IMR-90 (cell line): ENCODE measurements around the gene RTBDN. TPM values are rescaled to one million over a fixed set of nuclear protein-coding genes. Genes with fewer than 3 reads are reported as not detected.

Source experiments
- ATAC-seq: fragments of 200-7000 bp; cut with Tn5 transposase; 2 replicates; pipeline ENCODE4 v1.9.1; 2020; ENCODE audit warnings: low read depth, mild to moderate bottlenecking, moderate library complexity
- BruUV-seq: library from RNA; stranded (reverse); fragments of 400-500 nt; replicated peaks from 2 replicates; lab custom pipeline; 2021; lab: Mats Ljungman, UMichigan
- CTCF ChIA-PET: fragments of 300-600 bp; formaldehyde crosslinking; extraction: SDS; loops from one replicate; lab custom pipeline; 2021; ENCODE audit warnings: antibody characterized with exemption; lab: Yijun Ruan, JAX
- POLR2A ChIA-PET: fragments of 300-600 bp; sonication (Branson Sonifier 250); formaldehyde crosslinking; loops from one replicate; lab custom pipeline; 2022; ENCODE audit warnings: antibody characterized with exemption; ENCODE audit not compliant: unreplicated experiment; lab: Charles Lee
- DNase-seq: peaks from one replicate; pipeline ENCODE4 v3.0.0; 2013
- H2AFZ ChIP-seq: replicated peaks from 2 replicates; pipeline ENCODE3; 2013; ENCODE audit warnings: low read length, mild to moderate bottlenecking; ENCODE audit not compliant: poor library complexity
- H2AK5ac ChIP-seq: 2 replicates; pipeline ENCODE4 v1.6.1; 2013; ENCODE audit warnings: low read depth, low read length, inconsistent platforms
- H2AK9ac ChIP-seq: replicated peaks from 2 replicates; pipeline ENCODE3; 2013; ENCODE audit warnings: mild to moderate bottlenecking, low read depth, low read length, moderate library complexity; ENCODE audit not compliant: poor library complexity
- H2BK120ac ChIP-seq: 2 replicates; pipeline ENCODE4 v1.6.1; 2013; ENCODE audit warnings: low read depth, low read length, inconsistent platforms
- H2BK15ac ChIP-seq: 3 replicates; pipeline ENCODE4 v1.6.1; 2013; ENCODE audit warnings: low read depth, low read length, inconsistent platforms
- H2BK20ac ChIP-seq: 2 replicates; pipeline ENCODE4 v1.6.1; 2013; ENCODE audit warnings: low read depth, mild to moderate bottlenecking, inconsistent platforms, low read length, moderate library complexity
- H2BK5ac ChIP-seq: 2 replicates; pipeline ENCODE4 v1.6.1; 2013; ENCODE audit warnings: mild to moderate bottlenecking, low read depth, low read length, inconsistent platforms; ENCODE audit not compliant: poor library complexity, severe bottlenecking
- H3K14ac ChIP-seq: replicated peaks from 2 replicates; pipeline ENCODE4 v1.6.1; 2013; ENCODE audit warnings: low read depth, low read length, inconsistent platforms
- H3K18ac ChIP-seq: 2 replicates; pipeline ENCODE4 v1.6.1; 2013; ENCODE audit warnings: low read depth, low read length, control low read depth
- H3K23ac ChIP-seq: 2 replicates; pipeline ENCODE4 v1.6.1; 2013; ENCODE audit warnings: low read depth, low read length, inconsistent platforms
- H3K27ac ChIP-seq: 2 replicates; pipeline ENCODE4 v1.5.1; 2013; ENCODE audit warnings: mild to moderate bottlenecking, control low read depth, low read length; ENCODE audit not compliant: insufficient read depth
- H3K27me3 ChIP-seq: 2 replicates; pipeline ENCODE4 v1.6.1; 2013; ENCODE audit warnings: low read length; ENCODE audit not compliant: control insufficient read depth, insufficient read depth
- H3K36me3 ChIP-seq: 2 replicates; pipeline ENCODE4 v1.6.1; 2013; ENCODE audit warnings: low read length, mixed read lengths; ENCODE audit not compliant: control insufficient read depth, insufficient read depth
- H3K4ac ChIP-seq: 2 replicates; pipeline ENCODE4 v1.6.1; 2013; ENCODE audit warnings: low read depth, low read length, inconsistent platforms
- H3K4me1 ChIP-seq: 2 replicates; pipeline ENCODE4 v1.6.1; 2013; ENCODE audit warnings: low read length, mixed read lengths; ENCODE audit not compliant: control insufficient read depth, insufficient read depth
- H3K4me2 ChIP-seq: 2 replicates; pipeline ENCODE4 v1.6.1; 2013; ENCODE audit warnings: low read depth, mild to moderate bottlenecking, control low read depth, low read length, moderate library complexity
- H3K4me3 ChIP-seq: 2 replicates; pipeline ENCODE4 v1.5.1; 2013; ENCODE audit warnings: low read depth, mild to moderate bottlenecking, control low read depth, low read length, moderate library complexity; ENCODE audit not compliant: insufficient read depth
- H3K56ac ChIP-seq: 2 replicates; pipeline ENCODE4 v1.6.1; 2013; ENCODE audit warnings: low read length, inconsistent platforms; ENCODE audit not compliant: insufficient read depth; ENCODE audit errors: extremely low read depth
- H3K79me1 ChIP-seq, 2 experiments: 2 replicates each; pipeline ENCODE4 v1.6.1; 2013; ENCODE audit warnings: low read length in 2 of 2, inconsistent platforms in 1 of 2, low read depth in 1 of 2
- H3K9ac ChIP-seq: 2 replicates; pipeline ENCODE4 v1.6.1; 2013; ENCODE audit warnings: low read depth, low read length, control low read depth
- H3K9me1 ChIP-seq: 2 replicates; pipeline ENCODE4 v1.6.1; 2013; ENCODE audit warnings: low read length, inconsistent platforms; ENCODE audit not compliant: insufficient read depth
- H3K9me3 ChIP-seq: 2 replicates; pipeline ENCODE4 v1.6.1; 2013; ENCODE audit warnings: low read length; ENCODE audit not compliant: control insufficient read depth, insufficient read depth
- H4K20me1 ChIP-seq: 2 replicates; pipeline ENCODE4 v1.6.1; 2013; ENCODE audit warnings: low read length, inconsistent platforms; ENCODE audit not compliant: insufficient read depth
- H4K5ac ChIP-seq: 2 replicates; pipeline ENCODE4 v1.6.1; 2013; ENCODE audit warnings: mild to moderate bottlenecking, low read depth, low read length, control low read depth
- H4K8ac ChIP-seq, 2 experiments: 2 replicates each; pipeline ENCODE4 v1.6.1; 2013; ENCODE audit warnings: low read depth in 2 of 2, low read length in 2 of 2, control low read depth in 1 of 2, inconsistent platforms in 1 of 2
- H4K91ac ChIP-seq: 2 replicates; pipeline ENCODE4 v1.6.1; 2013; ENCODE audit warnings: low read depth, low read length, inconsistent platforms; ENCODE audit not compliant: insufficient read depth
- CTCF ChIP-seq: conservative IDR thresholded peaks from 2 replicates; pipeline ENCODE4 v1.5.1; 2012; ENCODE audit warnings: mild to moderate bottlenecking, low read depth, low read length, improper control_type of control experiment
- FOS ChIP-seq: fragments of 150-350 bp; IDR thresholded peaks from 2 replicates; pipeline ENCODE4 v1.6.1; 2016; ENCODE audit warnings: low read depth, low read length
- MXI1 ChIP-seq: IDR thresholded peaks from 2 replicates; pipeline ENCODE4 v1.6.1; 2012; ENCODE audit warnings: low read depth, mild to moderate bottlenecking, low read length, moderate library complexity, borderline replicate concordance
- RCOR1 ChIP-seq: IDR thresholded peaks from 2 replicates; pipeline ENCODE4 v1.6.1; 2012; ENCODE audit warnings: mild to moderate bottlenecking, low read length, improper control_type of control experiment; ENCODE audit not compliant: insufficient replicate concordance
- WGBS, 2 experiments: methylation state at CpG; one replicate each; pipeline versions ENCODE4 v1.1.5 to v1.1.7; 2013; ENCODE audit warnings: missing lambda C conversion rate in 2 of 2; ENCODE audit not compliant: insufficient read length in 1 of 2; ENCODE audit errors: extremely low coverage in 2 of 2; 5-methylcytosine and 5-hydroxymethylcytosine counted together
- dilution Hi-C: fragments of 300-500 bp; cut with HindIII; formaldehyde crosslinking; loops from one replicate; pipeline ENCODE4 v1.14.3; 2018; ENCODE audit warnings: low sequenced_read_pairs; ENCODE audit not compliant: unreplicated experiment
- in situ Hi-C: fragments of 300-500 bp; cut with MboI; formaldehyde crosslinking; loops from 3 replicates; pipeline ENCODE4 v1.14.3; 2019; ENCODE audit warnings: low sequenced_read_pairs, inconsistent platforms, mixed read lengths
- intact Hi-C: fragments of 100-400 bp; cut with micrococcal nuclease; formaldehyde crosslinking; loops from 2 replicates; pipeline ENCODE4 v1.10.0; 2022
- polyA plus RNA-seq, 3 experiments: library from polyadenylated mRNA; depleted of rRNA; stranded (reverse); fragments of >200 nt; gene quantifications; 2 replicates each; pipeline ENCODE4 v1.2.3, GENCODE V29; 2012; ENCODE audit warnings: low replicate concordance in 1 of 3
- total RNA-seq: library from RNA; depleted of rRNA; stranded (reverse); fragments of >200 nt; gene quantifications from 2 replicates; pipeline ENCODE4 v1.2.3, GENCODE V29; 2012
- TF ChIP-seq, protein P1 (sequence below): fragments of 150-350 bp; IDR thresholded peaks from 2 replicates; pipeline ENCODE4 v1.6.1; 2017; ENCODE audit warnings: mild to moderate bottlenecking, antibody characterized with exemption, low read length, low read depth

RTBDN gene
- total and polyA plus RNA-seq, 2 of the 4 experiments (the other 2 are of a cell fraction): 0.07 TPM; not detected in 1

DNA sequence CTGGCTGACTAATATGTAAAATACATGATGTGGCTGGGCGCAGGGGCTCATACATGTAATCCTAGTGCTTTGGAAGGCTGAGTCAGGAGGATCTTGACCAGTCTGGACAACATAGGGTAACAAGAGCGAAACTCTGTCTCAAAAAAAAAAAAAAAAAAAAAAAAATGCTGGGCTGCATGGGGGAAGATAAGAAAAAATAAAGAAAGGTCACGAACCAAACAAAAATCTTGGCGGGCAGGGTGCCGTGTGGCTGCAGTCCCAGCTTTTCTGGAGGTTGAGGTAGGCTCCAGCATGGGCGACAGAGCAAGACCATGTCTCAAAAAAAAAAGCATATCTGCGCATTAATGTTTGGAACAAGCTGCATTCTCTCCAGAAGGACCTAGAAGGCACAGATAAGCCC is 19.3 kb downstream of the RTBDN start:
- Histone ChIP-seq H3K56ac (no peak overlapping the region), H3K14ac (no peak overlapping the region), H2BK5ac (no peak overlapping the region), H3K9me1 (no peaks in the 10 kb centered on the region), H2BK15ac (no peak overlapping the region), H2BK120ac (no peak overlapping the region), H2AK5ac (no peak overlapping the region), H3K4me3 (no peak overlapping the region), H3K18ac (no peak overlapping the region), H3K4ac (no peak overlapping the region), H3K4me1 (no peaks in the 10 kb centered on the region), H3K27me3 (no peaks in the 10 kb centered on the region), H3K9ac (no peak overlapping the region), H3K9me3 (no peaks in the 10 kb centered on the region), H4K5ac (no peak overlapping the region), H3K27ac (no peak overlapping the region), H3K36me3 (peaks cover 6% of the 10 kb centered on the region), H3K4me2 (no peak overlapping the region), H2AK9ac (no peak overlapping the region), H4K91ac (no peak overlapping the region), H4K20me1 (no peaks in the 10 kb centered on the region), H3K79me1 (no peaks in the 10 kb centered on the region), H4K8ac (no peak overlapping the region), H2AFZ (no peak overlapping the region), H2BK20ac (no peak overlapping the region), H3K23ac (no peak overlapping the region)
- in situ Hi-C loops: no loop called here
- no peak for DNase-seq
- ChIA-PET CTCF (no interaction called here), POLR2A (no interaction called here)
- BruUV-seq: no TSS peak
- ATAC-seq: no peak
- WGBS, 2 experiments: 82% methylated on average over 2 of the region's 7 CpGs; no CpG with 5 or more reads in 1 of the 2 experiments
- dilution Hi-C loops: no loop called here
- TF ChIP-seq CTCF (no peak), RCOR1 (no peak), MXI1 (no peak), FOS (no peak)
- TF ChIP-seq, protein P1, sequence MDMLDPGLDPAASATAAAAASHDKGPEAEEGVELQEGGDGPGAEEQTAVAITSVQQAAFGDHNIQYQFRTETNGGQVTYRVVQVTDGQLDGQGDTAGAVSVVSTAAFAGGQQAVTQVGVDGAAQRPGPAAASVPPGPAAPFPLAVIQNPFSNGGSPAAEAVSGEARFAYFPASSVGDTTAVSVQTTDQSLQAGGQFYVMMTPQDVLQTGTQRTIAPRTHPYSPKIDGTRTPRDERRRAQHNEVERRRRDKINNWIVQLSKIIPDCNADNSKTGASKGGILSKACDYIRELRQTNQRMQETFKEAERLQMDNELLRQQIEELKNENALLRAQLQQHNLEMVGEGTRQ: no peak
- intact Hi-C loops: no loop called here
